Mesothelial cell of epicardium (in vitro differentiated cells): ENCODE results near the gene BMAL1. TPM values are rescaled to one million over a fixed set of nuclear protein-coding genes. Genes with fewer than 3 reads are reported as not detected.

ENCODE experiments used
- DNase-seq, 2 experiments: peaks; one replicate each; pipeline ENCODE4 v3.0.0; 2021; ENCODE audit warnings: low spot score in 2 of 2; ENCODE audit not compliant: unreplicated experiment in 2 of 2
- H3K27ac Mint-ChIP-seq: 2 replicates; pipeline ENCODE4 v1.8.0; 2021; ENCODE audit warnings: mixed read lengths
- H3K27me3 Mint-ChIP-seq: 2 replicates; pipeline ENCODE4 v1.8.0; 2021; ENCODE audit warnings: low read depth, mixed read lengths
- H3K36me3 Mint-ChIP-seq: 2 replicates; pipeline ENCODE4 v1.8.0; 2021; ENCODE audit warnings: mixed read lengths
- H3K4me1 Mint-ChIP-seq: 2 replicates; pipeline ENCODE4 v1.8.0; 2021; ENCODE audit warnings: mixed read lengths
- H3K4me3 Mint-ChIP-seq: 2 replicates; pipeline ENCODE4 v1.8.0; 2021; ENCODE audit warnings: mild to moderate bottlenecking, moderate library complexity, mixed read lengths
- H3K9me3 Mint-ChIP-seq: 2 replicates; pipeline ENCODE4 v1.8.0; 2021; ENCODE audit warnings: mixed read lengths
- total RNA-seq: library from RNA; stranded (reverse); gene quantifications from 3 replicates; pipeline ENCODE4 v1.2.1, GENCODE V29; 2021
- TF ChIP-seq, protein P1 (sequence below): fragments of 200-600 bp; sonication (generic); IDR thresholded peaks from one replicate; pipeline ENCODE4 v1.5.0; 2021; ENCODE audit warnings: antibody characterized with exemption; ENCODE audit not compliant: unreplicated experiment

Gene BMAL1
- total RNA-seq, 1 donor from 2014 or later: 6.7 TPM

GRCh38 chr11:13346470-13346869 is 68.9 kb downstream of the BMAL1 start:
- TF ChIP-seq, protein P1, sequence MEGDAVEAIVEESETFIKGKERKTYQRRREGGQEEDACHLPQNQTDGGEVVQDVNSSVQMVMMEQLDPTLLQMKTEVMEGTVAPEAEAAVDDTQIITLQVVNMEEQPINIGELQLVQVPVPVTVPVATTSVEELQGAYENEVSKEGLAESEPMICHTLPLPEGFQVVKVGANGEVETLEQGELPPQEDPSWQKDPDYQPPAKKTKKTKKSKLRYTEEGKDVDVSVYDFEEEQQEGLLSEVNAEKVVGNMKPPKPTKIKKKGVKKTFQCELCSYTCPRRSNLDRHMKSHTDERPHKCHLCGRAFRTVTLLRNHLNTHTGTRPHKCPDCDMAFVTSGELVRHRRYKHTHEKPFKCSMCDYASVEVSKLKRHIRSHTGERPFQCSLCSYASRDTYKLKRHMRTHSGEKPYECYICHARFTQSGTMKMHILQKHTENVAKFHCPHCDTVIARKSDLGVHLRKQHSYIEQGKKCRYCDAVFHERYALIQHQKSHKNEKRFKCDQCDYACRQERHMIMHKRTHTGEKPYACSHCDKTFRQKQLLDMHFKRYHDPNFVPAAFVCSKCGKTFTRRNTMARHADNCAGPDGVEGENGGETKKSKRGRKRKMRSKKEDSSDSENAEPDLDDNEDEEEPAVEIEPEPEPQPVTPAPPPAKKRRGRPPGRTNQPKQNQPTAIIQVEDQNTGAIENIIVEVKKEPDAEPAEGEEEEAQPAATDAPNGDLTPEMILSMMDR: no peak
- H3K27me3 Mint-ChIP-seq: no peaks in the 10 kb centered on the region
- H3K9me3 Mint-ChIP-seq: no peaks in the 10 kb centered on the region
- no peak overlapping the region for H3K27ac Mint-ChIP-seq
- H3K4me1 Mint-ChIP-seq: peaks cover 4% of the 10 kb centered on the region
- H3K4me3 Mint-ChIP-seq: no peak overlapping the region
- no peaks in the 10 kb centered on the region for H3K36me3 Mint-ChIP-seq
- DNase-seq: no peak

- Mint-ChIP-seq H3K4me1 (peaks cover 4% of the 10 kb centered on the region), H3K27ac (no peak overlapping the region), H3K9me3 (no peaks in the 10 kb centered on the region), H3K27me3 (no peaks in the 10 kb centered on the region), H3K36me3 (no peaks in the 10 kb centered on the region), H3K4me3 (no peak overlapping the region)
- TF ChIP-seq, protein P1: no peak
- no peak for DNase-seq
Observed at GRCh38 chr11:13347901-13348300, 70.3 kb downstream of the BMAL1 start.

DNA sequence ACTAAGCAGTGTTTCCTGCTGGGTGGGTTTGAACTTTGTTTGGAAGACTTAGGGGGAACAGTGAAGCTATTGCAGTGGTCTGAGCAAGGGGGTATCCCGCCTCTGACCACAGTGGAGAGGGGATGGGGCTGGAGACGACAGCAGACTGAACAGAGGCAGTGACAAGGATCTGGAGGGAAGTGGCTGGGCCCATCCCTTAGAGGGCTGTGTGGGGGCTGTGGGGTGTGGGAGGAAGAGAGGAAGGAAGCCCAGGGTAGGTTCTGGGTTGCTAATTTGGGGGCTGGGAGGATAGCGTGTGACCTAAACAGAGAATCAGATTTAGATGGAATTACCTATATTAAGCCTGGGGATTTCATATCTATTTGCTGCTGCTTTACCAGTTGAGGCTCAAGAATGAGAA is 70.7 kb downstream of the BMAL1 start:
- no peaks in the 10 kb centered on the region for H3K9me3 Mint-ChIP-seq
- H3K36me3 Mint-ChIP-seq: no peaks in the 10 kb centered on the region
- TF ChIP-seq, protein P1: no peak
- no peak overlapping the region for H3K4me3 Mint-ChIP-seq
- H3K27ac Mint-ChIP-seq: no peak overlapping the region
- no peak for DNase-seq
- H3K4me1 Mint-ChIP-seq: peaks cover 4% of the 10 kb centered on the region
- no peaks in the 10 kb centered on the region for H3K27me3 Mint-ChIP-seq

DNA sequence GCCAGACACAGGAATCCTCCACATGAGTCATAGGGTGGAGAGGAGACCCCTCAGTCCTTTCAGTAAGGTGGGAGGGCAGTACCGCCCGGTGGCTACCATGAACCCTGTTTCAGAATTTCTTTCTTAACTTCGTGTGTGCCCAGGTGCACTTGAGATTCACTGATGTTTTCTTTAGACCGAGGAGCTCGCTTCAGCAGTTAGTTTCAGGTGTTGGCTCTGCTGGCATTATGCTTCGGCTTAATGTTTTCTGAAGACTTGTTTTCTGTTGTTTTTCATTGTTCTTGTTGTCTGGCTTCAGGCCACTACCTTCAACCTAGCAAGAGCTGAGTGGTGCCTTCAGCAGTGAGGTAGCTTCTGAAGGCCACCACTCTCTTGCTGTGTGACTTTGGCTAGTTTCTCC is 71.5 kb downstream of the BMAL1 start:
- no peak overlapping the region for H3K4me3 Mint-ChIP-seq
- no peaks in the 10 kb centered on the region for H3K27me3 Mint-ChIP-seq
- no peaks in the 10 kb centered on the region for H3K9me3 Mint-ChIP-seq
- DNase-seq: no peak
- no peaks in the 10 kb centered on the region for H3K36me3 Mint-ChIP-seq
- H3K27ac Mint-ChIP-seq: no peak overlapping the region
- TF ChIP-seq, protein P1: no peak
- H3K4me1 Mint-ChIP-seq: peaks cover 4% of the 10 kb centered on the region

- no peaks in the 10 kb centered on the region for H3K27me3 Mint-ChIP-seq
- no peaks in the 10 kb centered on the region for H3K9me3 Mint-ChIP-seq
- H3K4me1 Mint-ChIP-seq: peaks cover 4% of the 10 kb centered on the region
- H3K36me3 Mint-ChIP-seq: no peaks in the 10 kb centered on the region
- H3K4me3 Mint-ChIP-seq: no peak overlapping the region
- no peak overlapping the region for H3K27ac Mint-ChIP-seq
- no peak for DNase-seq
- TF ChIP-seq, protein P1: no peak
Observed at GRCh38 chr11:13349581-13349980, 72.0 kb downstream of the BMAL1 start.

GRCh38 chr11:13352711-13353110 is 75.1 kb downstream of the BMAL1 start:
- H3K27ac Mint-ChIP-seq: no peak overlapping the region
- TF ChIP-seq, protein P1: no peak

More at GRCh38 chr11:13352711-13353110, 75.1 kb downstream of the BMAL1 start:
- no peak overlapping the region for H3K4me3 Mint-ChIP-seq
- no peaks in the 10 kb centered on the region for H3K36me3 Mint-ChIP-seq
- DNase-seq: no peak
- H3K4me1 Mint-ChIP-seq: peaks cover 4% of the 10 kb centered on the region
- no peaks in the 10 kb centered on the region for H3K27me3 Mint-ChIP-seq
- no peaks in the 10 kb centered on the region for H3K9me3 Mint-ChIP-seq
